Effector memory CD8-positive, alpha-beta T cell (primary cell): ENCODE measurements around the gene ACBD7.

ENCODE experiments used
- ATAC-seq: fragments of 150-1000 bp; cut with Tn5 transposase; replicated peaks from 2 replicates; pipeline ENCODE4 v1.10.0; 2021; ENCODE audit warnings: mild to moderate bottlenecking, moderate library complexity
- DNase-seq, 3 experiments: peaks; one replicate each; pipeline ENCODE4 v3.0.0; 2021
- H3K27ac Mint-ChIP-seq, 2 donors: one replicate each; pipeline ENCODE4 v1.8.0; 2022; ENCODE audit warnings: mild to moderate bottlenecking in 2 of 2, mixed read lengths in 2 of 2, moderate library complexity in 2 of 2
- H3K27me3 Mint-ChIP-seq, 2 donors: one replicate each; pipeline ENCODE4 v1.8.0; 2022; ENCODE audit warnings: mixed read lengths in 2 of 2
- H3K36me3 Mint-ChIP-seq: one replicate; pipeline ENCODE4 v1.8.0; 2022; ENCODE audit warnings: mild to moderate bottlenecking, moderate library complexity, mixed read lengths; ENCODE audit not compliant: insufficient read depth
- H3K4me1 Mint-ChIP-seq, 2 donors: one replicate each; pipeline ENCODE4 v1.8.0; 2022; ENCODE audit warnings: low read depth in 2 of 2, mixed read lengths in 2 of 2
- H3K4me3 Mint-ChIP-seq, 2 donors: one replicate each; pipeline ENCODE4 v1.8.0; 2022; ENCODE audit warnings: mild to moderate bottlenecking in 2 of 2, mixed read lengths in 2 of 2, moderate library complexity in 2 of 2
- H3K9me3 Mint-ChIP-seq, 2 donors: one replicate each; pipeline ENCODE4 v1.8.0; 2022; ENCODE audit warnings: mixed read lengths in 2 of 2

ACBD7 gene

GRCh38 chr10:15113766-15114165 is 25.2 kb upstream of the ACBD7 start:
- Mint-ChIP-seq H3K36me3 (peaks cover 37% of the 10 kb centered on the region), H3K27ac (no peak overlapping the region), H3K4me1 (peaks cover 0 to 8% of the 10 kb centered on the region in 2 donors), H3K27me3 (no peaks in the 10 kb centered on the region), H3K4me3 (no peak overlapping the region), H3K9me3 (no peaks in the 10 kb centered on the region)
- ATAC-seq (no peak), DNase-seq (no peak)

GRCh38 chr10:15112657-15113056 is 24.1 kb upstream of the ACBD7 start:
- no peaks in the 10 kb centered on the region for H3K9me3 Mint-ChIP-seq
- no peak for ATAC-seq
- no peaks in the 10 kb centered on the region for H3K27me3 Mint-ChIP-seq
- peaks cover 48% of the 10 kb centered on the region for H3K36me3 Mint-ChIP-seq
- H3K4me1 Mint-ChIP-seq, result peaks cover 0 to 5% of the 10 kb centered on the region in 2 donors
- DNase-seq, result no peak
- H3K4me3 Mint-ChIP-seq, result no peak overlapping the region
- peak overlapping the region in 1 of 2 donors; percentile 72 for H3K27ac Mint-ChIP-seq

- H3K4me1 Mint-ChIP-seq, result peaks cover 3 to 5% of the 10 kb centered on the region in 2 donors
- peak overlapping the region; percentile 9 to 35 for H3K27ac Mint-ChIP-seq
- no peaks in the 10 kb centered on the region for H3K27me3 Mint-ChIP-seq
- ATAC-seq, result peak; percentile 99
- peak; percentile 58 to 70 (median 64) for DNase-seq
- H3K36me3 Mint-ChIP-seq, result peaks cover 85% of the 10 kb centered on the region
- H3K9me3 Mint-ChIP-seq, result no peaks in the 10 kb centered on the region
- H3K4me3 Mint-ChIP-seq, result no peak overlapping the region
These were observed 17.9 kb upstream of the ACBD7 start for GRCh38 chr10:15106352-15107013.

GRCh38 chr10:15103513-15103912 is 14.9 kb upstream of the ACBD7 start:
- H3K27ac Mint-ChIP-seq, result peak overlapping the region in 1 of 2 donors; percentile 82
- H3K4me3 Mint-ChIP-seq, result no peak overlapping the region
- H3K27me3 Mint-ChIP-seq, result no peaks in the 10 kb centered on the region
- H3K9me3 Mint-ChIP-seq, result no peaks in the 10 kb centered on the region
- ATAC-seq (no peak), DNase-seq (no peak)
- peaks cover 71% of the 10 kb centered on the region for H3K36me3 Mint-ChIP-seq
- peaks cover 10 to 21% of the 10 kb centered on the region in 2 donors for H3K4me1 Mint-ChIP-seq

- peaks cover 62% of the 10 kb centered on the region for H3K36me3 Mint-ChIP-seq
- peak overlapping the region in 1 of 2 donors; percentile 89 for H3K27ac Mint-ChIP-seq
- H3K4me1 Mint-ChIP-seq, result peaks cover 23 to 29% of the 10 kb centered on the region in 2 donors
- H3K27me3 Mint-ChIP-seq, result no peaks in the 10 kb centered on the region
- H3K9me3 Mint-ChIP-seq, result no peaks in the 10 kb centered on the region
- peak overlapping the region in 1 of 2 donors; percentile 36 for H3K4me3 Mint-ChIP-seq
- DNase-seq (no peak), ATAC-seq (no peak)
These were observed 11.3 kb upstream of the ACBD7 start for GRCh38 chr10:15099886-15100285.

GRCh38 chr10:15097011-15097812 is 8.6 kb upstream of the ACBD7 start, which contains the start of gene RPP38:
Gene RPP38 (plus strand): TSS chr10:15097355. CDS start chr10:15103315, 5,960 bp downstream.
- H3K9me3 Mint-ChIP-seq, result no peaks in the 10 kb centered on the region
- peaks cover 23 to 29% of the 10 kb centered on the region in 2 donors for H3K4me1 Mint-ChIP-seq
- H3K27ac Mint-ChIP-seq, result peak within 1 kb of the TSS; percentile 99
- H3K4me3 Mint-ChIP-seq, result peak within 1 kb of the TSS; percentile 94 to 95
- peak; percentile 94 to 95 (median 95) for DNase-seq
- no peaks in the 10 kb centered on the region for H3K27me3 Mint-ChIP-seq
- peaks cover 35% of the 10 kb centered on the region for H3K36me3 Mint-ChIP-seq
- ATAC-seq, result peak; percentile 83

GRCh38 chr10:15096661-15097010 is 8.1 kb upstream of the ACBD7 start:
- peak; percentile 13 for ATAC-seq
- H3K36me3 Mint-ChIP-seq, result peaks cover 30% of the 10 kb centered on the region
- no peaks in the 10 kb centered on the region for H3K9me3 Mint-ChIP-seq

GRCh38 chr10:15092855-15093408 is 4.4 kb upstream of the ACBD7 start:
- Mint-ChIP-seq H3K27ac (no peak overlapping the region), H3K9me3 (no peaks in the 10 kb centered on the region), H3K4me1 (peaks cover 10 to 12% of the 10 kb centered on the region in 2 donors), H3K36me3 (peaks cover 19% of the 10 kb centered on the region), H3K4me3 (no peak overlapping the region), H3K27me3 (no peaks in the 10 kb centered on the region)
- ATAC-seq (no peak), DNase-seq (no peak)

More at GRCh38 chr10:15096661-15097010, 8.1 kb upstream of the ACBD7 start:
- Mint-ChIP-seq H3K27ac (peak overlapping the region; percentile 99), H3K27me3 (no peaks in the 10 kb centered on the region), H3K4me1 (peaks cover 22 to 29% of the 10 kb centered on the region in 2 donors), H3K4me3 (peak overlapping the region; percentile 94 to 95)
- no peak for DNase-seq

GRCh38 chr10:15091418-15091817 is 2.8 kb upstream of the ACBD7 start:
- Mint-ChIP-seq H3K9me3 (no peaks in the 10 kb centered on the region), H3K27me3 (no peaks in the 10 kb centered on the region), H3K4me3 (no peak overlapping the region), H3K36me3 (peaks cover 4% of the 10 kb centered on the region), H3K4me1 (peaks cover 3% of the 10 kb centered on the region in 2 donors), H3K27ac (no peak overlapping the region)
- ATAC-seq (no peak), DNase-seq (no peak)

- H3K4me3 Mint-ChIP-seq, result peak overlapping the region in 1 of 2 donors; percentile 6
- peak; percentile 4 for ATAC-seq
- H3K9me3 Mint-ChIP-seq, result no peaks in the 10 kb centered on the region
- H3K27me3 Mint-ChIP-seq, result peaks cover 0 to 6% of the 10 kb centered on the region in 2 donors
- no peaks in the 10 kb centered on the region for H3K36me3 Mint-ChIP-seq
- no peaks in the 10 kb centered on the region for H3K4me1 Mint-ChIP-seq
- H3K27ac Mint-ChIP-seq, result no peak overlapping the region
- DNase-seq, result no peak
These were observed 4.1 kb downstream of the ACBD7 start for GRCh38 chr10:15084502-15084922.

GRCh38 chr10:15083674-15084501 is 4.7 kb downstream of the ACBD7 start:
- Mint-ChIP-seq H3K27ac (no peak overlapping the region), H3K4me3 (peak overlapping the region; percentile 6 to 14), H3K4me1 (no peaks in the 10 kb centered on the region), H3K27me3 (peaks cover 0 to 6% of the 10 kb centered on the region in 2 donors), H3K9me3 (no peaks in the 10 kb centered on the region), H3K36me3 (no peaks in the 10 kb centered on the region)
- no peak for DNase-seq
- ATAC-seq, result no peak

- H3K36me3 Mint-ChIP-seq, result peaks cover 5% of the 10 kb centered on the region
- H3K4me1 Mint-ChIP-seq, result no peaks in the 10 kb centered on the region
- H3K27ac Mint-ChIP-seq, result no peak overlapping the region
- H3K9me3 Mint-ChIP-seq, result no peaks in the 10 kb centered on the region
- DNase-seq (no peak), ATAC-seq (no peak)
- peaks cover 17 to 20% of the 10 kb centered on the region in 2 donors for H3K27me3 Mint-ChIP-seq
- no peak overlapping the region for H3K4me3 Mint-ChIP-seq
These were observed 13.2 kb downstream of the ACBD7 start for GRCh38 chr10:15075421-15075820.

GRCh38 chr10:15072358-15072757 is 16.2 kb downstream of the ACBD7 start:
- DNase-seq (no peak), ATAC-seq (no peak)
- H3K4me3 Mint-ChIP-seq, result no peak overlapping the region
- H3K9me3 Mint-ChIP-seq, result no peaks in the 10 kb centered on the region
- H3K36me3 Mint-ChIP-seq, result peaks cover 5% of the 10 kb centered on the region
- no peak overlapping the region for H3K27ac Mint-ChIP-seq
- peaks cover 24 to 25% of the 10 kb centered on the region in 2 donors for H3K27me3 Mint-ChIP-seq
- H3K4me1 Mint-ChIP-seq, result no peaks in the 10 kb centered on the region
